Astrocyte (in vitro differentiated cells and primary cell): ENCODE data around the gene CMTM8.

ENCODE experiments used
- CTCF ChIP-seq: IDR thresholded peaks from 2 replicates; pipeline ENCODE4 v1.5.1; 2011; ENCODE audit warnings: low read depth, mild to moderate bottlenecking, inconsistent platforms, low read length, moderate library complexity; ENCODE audit not compliant: insufficient read depth
- EZH2 ChIP-seq: IDR thresholded peaks from 2 replicates; pipeline ENCODE4 v1.6.1; 2012; ENCODE audit warnings: mild to moderate bottlenecking, low read length, inconsistent platforms; ENCODE audit not compliant: insufficient read depth

- no peak for TF ChIP-seq CTCF
- no peak for TF ChIP-seq EZH2
These were observed 71.3 kb downstream of the CMTM8 start for GRCh38 chr3:32309654-32310242.
